Measurements from ENCODE around the gene RNF123.

RNF123 gene

DNA sequence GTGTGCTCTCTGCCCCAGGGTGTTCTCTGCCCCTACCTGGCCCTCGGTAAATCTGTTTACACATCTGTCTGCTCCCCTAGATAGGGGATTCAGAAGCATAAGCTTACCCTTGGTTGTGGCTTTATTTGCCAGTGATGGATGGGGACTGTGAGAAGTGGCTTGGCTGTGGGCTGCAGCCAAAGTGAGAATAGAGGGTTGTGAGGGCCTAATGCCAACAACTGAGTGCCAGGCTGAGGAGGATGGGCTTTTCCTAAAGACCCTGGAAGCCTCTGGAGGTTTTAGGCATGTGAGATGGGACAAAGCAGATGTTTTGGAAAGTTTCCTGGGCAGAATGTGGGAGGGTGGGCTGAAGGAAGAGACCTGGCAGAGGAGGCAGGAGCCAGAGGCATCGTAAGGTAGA is 30.6 kb upstream of the RNF123 start:
- DNase-seq (ENCODE audit: low spot score) = no peak

- no peak for DNase-seq (ENCODE audit: low spot score)
Measured at GRCh38 chr3:49659756-49660155, 29.6 kb upstream of the RNF123 start.

- no peak for DNase-seq (ENCODE audit: low spot score)
Measured at GRCh38 chr3:49661281-49661680, 28.1 kb upstream of the RNF123 start.

- DNase-seq (ENCODE audit: low spot score) = no peak
Measured at GRCh38 chr3:49662021-49662420, 27.3 kb upstream of the RNF123 start.

- no peak for DNase-seq (ENCODE audit: low spot score)
Measured at GRCh38 chr3:49662720-49663413, 26.5 kb upstream of the RNF123 start.

DNA sequence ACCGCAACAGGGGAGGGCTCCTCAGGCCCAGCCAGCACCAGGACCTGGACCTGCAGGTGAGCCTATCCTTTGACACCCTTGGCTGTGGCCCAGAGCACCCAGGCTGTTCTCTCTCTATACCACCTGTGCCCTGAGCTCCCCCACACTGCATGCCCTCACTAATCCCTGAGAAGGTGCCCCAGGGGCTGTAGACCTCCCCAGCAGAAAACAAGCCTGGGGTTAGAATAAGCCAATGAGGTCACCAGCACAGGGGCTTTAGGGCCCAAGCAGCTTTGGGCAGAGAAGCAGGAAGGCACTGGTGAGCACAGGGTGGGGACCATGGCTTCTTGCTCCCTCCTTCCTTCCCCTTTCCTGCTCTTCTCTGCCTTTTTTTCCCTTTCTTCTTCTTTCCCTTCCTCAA is 25.5 kb upstream of the RNF123 start:
- no peak for DNase-seq (ENCODE audit: low spot score)

- no peak for DNase-seq (ENCODE audit: low spot score)
Measured at GRCh38 chr3:49664300-49664699, 25.1 kb upstream of the RNF123 start.

DNA sequence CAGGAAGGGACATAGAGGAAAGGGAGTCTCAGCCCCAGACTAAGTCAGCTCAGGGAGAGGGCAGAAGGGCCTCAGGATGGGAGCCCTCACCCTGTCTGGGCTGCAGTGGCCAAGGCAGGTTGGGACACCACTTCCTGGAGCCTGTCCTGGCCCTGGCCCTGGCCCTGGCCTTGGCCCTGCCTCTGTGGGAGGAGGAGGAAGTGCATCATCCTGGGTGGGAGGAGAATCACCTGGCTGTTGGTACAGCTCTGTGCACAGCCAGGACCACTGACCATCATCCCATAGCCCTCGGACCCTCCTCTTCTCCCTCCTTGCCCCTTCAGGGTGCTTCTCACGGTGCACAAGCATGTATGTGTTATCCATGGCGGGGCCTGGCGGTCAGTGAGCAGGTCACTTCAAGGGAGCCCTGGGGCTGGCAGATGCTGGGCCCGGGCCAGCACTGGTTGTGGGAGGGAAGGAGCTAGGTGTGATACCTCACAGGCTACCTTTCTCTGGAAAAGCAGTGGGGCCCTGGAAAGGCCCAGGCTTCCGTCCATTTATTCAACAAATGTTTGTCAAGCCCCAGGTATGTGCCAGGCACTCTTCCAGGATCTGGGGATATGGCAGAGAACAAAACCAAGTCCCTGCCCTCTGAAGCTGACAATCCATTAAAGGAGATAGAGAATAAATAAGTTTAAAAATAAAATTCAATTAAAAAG is 23.4 kb upstream of the RNF123 start:
- DNase-seq (ENCODE audit: low spot score) = no peak

GRCh38 chr3:49666592-49666991 is 22.8 kb upstream of the RNF123 start:
- no peak for DNase-seq (ENCODE audit: low spot score)

DNA sequence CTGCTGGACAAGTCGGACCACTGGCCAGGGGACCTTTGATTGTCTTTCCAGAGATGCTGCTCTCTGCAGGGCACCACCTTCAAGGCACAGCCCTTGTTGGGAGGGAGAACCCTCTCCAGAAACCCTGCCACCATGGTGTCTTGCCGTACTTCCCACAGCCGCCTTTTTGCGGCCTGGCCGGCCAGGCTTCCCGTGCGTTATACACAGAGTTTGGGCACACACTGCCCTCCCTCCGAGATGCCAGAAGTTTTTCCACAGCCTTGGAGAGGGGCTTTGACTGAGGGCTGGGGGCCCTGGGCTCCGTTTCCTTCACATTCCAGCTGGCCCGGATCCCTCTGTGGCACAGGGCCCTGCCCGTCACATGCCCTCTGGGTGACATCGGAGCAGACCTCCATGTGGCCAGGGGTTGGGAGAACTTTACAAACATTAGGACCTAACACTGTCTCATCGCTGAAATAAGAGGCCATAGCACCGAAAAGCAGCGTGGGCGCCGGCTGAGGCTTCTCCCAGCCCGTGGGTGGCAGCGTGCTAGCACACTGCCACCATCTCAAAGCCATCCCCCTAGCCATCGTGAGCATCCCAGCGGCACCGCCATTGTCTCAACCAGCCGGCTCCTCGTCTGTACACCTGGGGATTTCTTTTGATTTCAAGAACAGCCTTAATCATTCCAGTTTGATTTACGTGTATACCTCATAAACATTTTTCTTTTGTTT is 21.5 kb upstream of the RNF123 start:
- no peak for DNase-seq (ENCODE audit: low spot score)

DNA sequence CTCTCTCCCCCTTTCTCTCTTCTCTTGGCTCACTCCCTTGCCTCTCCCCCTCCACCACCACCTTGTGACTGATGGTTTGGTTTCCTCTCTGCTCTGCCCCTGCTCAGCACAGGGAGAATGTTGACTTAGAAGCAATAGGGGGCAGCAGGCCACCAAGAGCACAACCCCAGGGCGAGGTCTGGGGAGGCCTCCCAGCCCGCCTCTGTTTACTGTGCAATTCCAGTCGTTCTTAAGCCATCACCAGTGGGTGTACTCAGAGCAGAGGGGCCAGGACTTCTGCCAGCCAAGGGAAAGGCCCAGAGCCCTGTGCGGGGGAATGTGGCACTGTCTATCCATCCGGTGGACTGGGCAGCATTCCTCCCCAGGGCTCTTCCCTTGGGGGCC is 21.0 kb upstream of the RNF123 start:
- no peak for DNase-seq (ENCODE audit: low spot score)

DNA sequence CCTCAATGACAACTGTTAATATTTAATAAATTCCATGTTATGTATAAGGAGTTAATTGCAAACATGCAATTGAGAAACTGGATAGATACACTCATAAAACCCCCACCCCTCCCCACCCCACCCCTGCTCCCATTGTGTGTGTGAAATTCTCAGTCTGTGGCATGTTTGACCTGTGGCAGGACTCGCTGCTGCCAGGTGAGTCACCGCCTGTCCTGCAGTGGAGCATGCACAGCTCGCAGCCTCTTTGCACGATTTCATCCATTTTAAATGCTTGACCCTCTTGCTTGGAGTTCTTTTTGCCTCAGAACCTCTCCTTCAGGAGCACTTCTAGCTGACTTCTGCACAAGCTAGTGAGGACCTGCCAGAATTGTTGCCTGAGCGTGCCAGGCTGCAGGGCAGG is 20.5 kb upstream of the RNF123 start:
- no peak for DNase-seq (ENCODE audit: low spot score)

- no peak for DNase-seq (ENCODE audit: low spot score)
Measured at GRCh38 chr3:49669352-49669751, 20.0 kb upstream of the RNF123 start.

DNA sequence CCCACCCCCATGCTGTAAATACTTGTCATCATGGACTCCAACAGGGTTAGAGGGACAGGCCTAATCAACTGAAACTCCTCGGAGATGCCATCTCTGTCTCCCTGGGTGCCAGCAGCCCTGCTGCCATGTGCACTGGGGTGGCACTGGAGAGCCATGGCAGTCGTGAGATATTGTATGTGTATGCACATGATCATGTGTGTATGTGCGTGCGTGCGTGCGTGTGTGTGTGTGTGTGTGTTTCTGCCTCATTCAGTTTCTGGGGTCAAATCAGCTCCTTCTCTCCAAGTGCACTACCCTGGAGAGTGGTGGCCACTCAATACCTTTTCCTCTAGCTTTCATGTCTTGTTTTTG is 18.4 kb upstream of the RNF123 start:
- no peak for DNase-seq (ENCODE audit: low spot score)

GRCh38 chr3:49671291-49672288 is 17.8 kb upstream of the RNF123 start:
- peak; percentile 73 for DNase-seq (ENCODE audit: low spot score)

DNA sequence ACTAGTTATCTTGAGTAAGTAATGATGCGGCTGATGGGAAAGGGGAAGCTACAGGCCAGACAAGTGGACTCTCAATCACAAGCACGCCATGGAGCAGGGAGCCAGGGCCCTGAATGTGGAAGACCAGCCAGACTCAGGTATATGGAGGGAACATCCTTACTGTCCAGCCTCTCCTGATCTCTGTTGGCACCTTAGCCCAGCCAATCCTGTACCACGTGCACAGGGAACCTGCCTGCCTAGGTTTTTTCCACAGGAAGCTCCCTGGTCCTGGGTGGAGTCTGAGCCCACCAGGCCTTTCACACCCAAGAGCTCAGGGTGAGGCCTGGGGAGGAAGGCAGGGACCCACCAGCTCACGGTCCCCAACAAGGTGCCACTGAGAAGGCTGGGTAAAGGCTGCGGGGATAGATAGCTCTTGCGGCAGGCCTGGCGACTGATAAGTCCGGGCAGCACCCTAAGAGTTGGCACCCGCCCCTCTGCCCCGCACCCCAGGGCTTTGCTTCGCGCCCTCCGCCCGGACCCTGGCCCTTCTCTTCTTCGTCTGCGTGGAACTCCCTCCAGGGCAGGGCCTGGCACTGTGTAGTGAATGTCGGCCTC is 16.1 kb upstream of the RNF123 start:
- DNase-seq (ENCODE audit: low spot score) = no peak

GRCh38 chr3:49673715-49674496 is 15.5 kb upstream of the RNF123 start, which contains the start of gene APEH:
APEH (plus strand) TSS chr3:49674351; CDS start chr3:49674402, 51 bp downstream.
- DNase-seq (ENCODE audit: low spot score) = peak; percentile 97

DNA sequence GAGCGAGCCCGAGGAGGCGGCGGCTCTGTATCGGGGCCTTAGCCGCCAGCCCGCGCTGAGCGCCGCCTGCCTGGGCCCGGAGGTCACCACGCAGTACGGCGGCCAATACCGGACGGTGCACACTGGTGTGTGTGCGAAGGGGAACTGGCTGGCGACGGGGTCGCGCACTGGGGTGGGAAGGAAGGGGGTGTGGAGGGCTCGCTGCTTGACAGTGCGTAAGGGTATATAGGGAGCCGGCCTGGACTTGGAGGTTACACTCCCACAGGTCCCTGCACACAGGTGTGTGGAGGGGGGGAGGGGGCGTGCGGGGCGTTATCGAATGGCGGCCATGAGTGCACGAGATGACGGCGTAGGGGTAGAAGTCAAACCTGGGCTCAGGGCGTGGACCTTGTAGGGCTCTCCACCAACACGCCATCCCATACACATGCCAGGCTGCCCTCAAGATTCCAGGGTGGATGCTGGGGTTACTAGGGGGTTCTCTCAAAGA is 14.8 kb upstream of the RNF123 start:
- peak; percentile 8 for DNase-seq (ENCODE audit: low spot score)

GRCh38 chr3:49675912-49676311 is 13.4 kb upstream of the RNF123 start:
- DNase-seq (ENCODE audit: low spot score) = no peak

GRCh38 chr3:49680493-49681231 is 8.7 kb upstream of the RNF123 start:
- DNase-seq (ENCODE audit: low spot score) = no peak
